H4 (cell line): Measurements from ENCODE around the gene GLUL. TPM values are rescaled to one million over a fixed set of nuclear protein-coding genes. Genes with fewer than 3 reads are reported as not detected.

Experiments used
- DNase-seq: peaks from one replicate; pipeline ENCODE4 v3.0.0-alpha.2; 2015; ENCODE audit warnings: low spot score
- total RNA-seq: library from RNA; depleted of rRNA; stranded (reverse); fragments of >200 nt; shearing (Covaris generic); gene quantifications from 2 replicates; pipeline ENCODE4 v1.2.3, GENCODE V29; 2014; rRNA removed

The GLUL gene
- total RNA-seq, result 22.0 and 24.9 TPM in 2 replicates

DNA sequence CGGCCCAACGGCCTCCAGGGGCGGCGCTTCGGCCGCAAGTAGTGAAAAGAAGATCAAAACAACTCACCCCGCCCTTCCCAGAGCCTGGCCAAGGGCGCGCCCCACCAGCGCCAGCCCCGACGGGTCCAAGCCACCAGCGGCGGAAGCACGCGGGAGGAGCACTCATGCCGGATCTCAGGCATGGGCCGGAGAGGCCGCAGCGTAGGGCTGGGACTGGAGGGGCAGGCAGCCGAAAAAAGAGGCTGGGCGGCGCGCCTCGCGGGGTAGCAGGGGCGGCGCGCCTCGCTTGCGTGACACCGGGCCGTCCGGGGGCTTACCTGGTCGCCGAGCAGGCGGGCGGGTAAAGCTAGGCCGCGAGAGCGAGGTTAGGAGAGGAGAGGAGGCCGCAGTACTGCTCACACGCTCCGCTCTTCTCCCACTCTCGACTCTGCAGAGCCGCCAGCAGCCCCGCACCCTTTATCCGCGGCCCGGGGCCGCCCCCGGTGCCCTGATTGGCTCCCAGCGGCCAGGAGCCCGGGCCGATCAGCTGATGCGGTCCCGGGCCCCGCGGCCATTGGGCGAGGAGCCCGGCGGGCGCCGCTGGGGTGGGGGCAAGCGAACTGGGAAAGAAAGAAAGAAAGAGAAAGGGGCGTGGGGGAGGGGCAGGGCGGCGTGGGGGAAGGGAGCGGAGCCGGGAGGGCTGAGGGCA, at the start of gene GLUL:
Gene GLUL (minus strand): TSS at position 429 of the 688 bp plus-strand sequence. CDS start 3,053 bp downstream, outside the sequence.
- peak; percentile 13 for DNase-seq

DNA sequence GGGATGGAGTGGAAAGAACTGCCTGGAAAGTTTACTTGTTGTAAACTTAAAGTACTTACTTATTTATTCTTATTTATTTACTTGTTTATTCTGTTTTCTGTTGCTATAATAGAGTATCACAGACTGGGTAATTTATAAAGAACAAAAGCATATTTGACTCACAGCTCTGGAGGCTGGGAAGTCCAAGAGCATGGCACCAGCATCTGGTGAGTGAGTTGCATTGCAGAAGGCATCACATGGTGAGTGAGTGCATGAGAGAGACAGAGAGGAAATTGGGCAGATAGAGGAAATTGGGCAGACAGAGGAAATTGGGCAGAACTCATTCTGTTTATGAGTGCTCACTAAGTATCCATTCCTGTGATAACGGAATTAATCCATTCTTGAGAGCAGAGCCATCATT, 46.7 kb upstream of the GLUL start:
- DNase-seq, result no peak

DNA sequence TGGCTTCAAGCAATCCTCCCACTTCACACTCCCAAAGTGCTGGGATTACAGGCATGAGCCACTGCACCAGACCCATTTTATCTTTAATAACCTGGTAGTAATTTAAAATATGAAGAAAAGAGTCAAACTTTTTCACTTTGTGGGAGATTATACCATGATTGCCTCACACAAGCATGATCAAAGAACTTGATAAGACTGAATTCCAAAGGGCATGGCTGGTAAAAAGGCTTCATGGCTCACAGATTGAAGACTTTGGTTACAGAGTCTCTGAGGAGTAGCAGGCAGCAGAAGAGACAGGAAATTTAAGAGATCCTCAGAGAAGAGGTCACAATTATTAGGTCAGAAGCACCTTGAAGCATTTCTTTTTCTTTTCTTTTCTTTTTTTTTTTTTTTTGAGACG, 42.0 kb upstream of the GLUL start:
- no peak for DNase-seq

DNA sequence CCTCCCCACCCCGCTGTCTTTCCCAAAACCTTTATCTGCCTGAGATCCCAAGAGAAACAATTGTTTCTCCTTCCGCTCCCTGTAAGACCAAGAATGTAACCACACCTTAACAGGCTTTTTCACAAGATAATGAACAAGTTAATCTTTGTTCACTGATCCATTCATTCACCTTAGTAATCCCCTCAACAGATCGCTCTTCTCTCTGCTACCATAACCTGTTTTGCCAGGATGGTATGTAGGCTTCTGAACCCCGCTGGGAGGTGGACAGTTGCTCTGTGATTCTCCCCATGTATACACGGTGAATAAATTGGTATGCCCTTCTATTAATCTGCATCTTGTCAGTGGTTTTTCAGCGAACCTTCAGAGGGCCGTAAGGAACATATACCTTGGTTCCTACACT, 39.7 kb upstream of the GLUL start:
- no peak for DNase-seq

DNA sequence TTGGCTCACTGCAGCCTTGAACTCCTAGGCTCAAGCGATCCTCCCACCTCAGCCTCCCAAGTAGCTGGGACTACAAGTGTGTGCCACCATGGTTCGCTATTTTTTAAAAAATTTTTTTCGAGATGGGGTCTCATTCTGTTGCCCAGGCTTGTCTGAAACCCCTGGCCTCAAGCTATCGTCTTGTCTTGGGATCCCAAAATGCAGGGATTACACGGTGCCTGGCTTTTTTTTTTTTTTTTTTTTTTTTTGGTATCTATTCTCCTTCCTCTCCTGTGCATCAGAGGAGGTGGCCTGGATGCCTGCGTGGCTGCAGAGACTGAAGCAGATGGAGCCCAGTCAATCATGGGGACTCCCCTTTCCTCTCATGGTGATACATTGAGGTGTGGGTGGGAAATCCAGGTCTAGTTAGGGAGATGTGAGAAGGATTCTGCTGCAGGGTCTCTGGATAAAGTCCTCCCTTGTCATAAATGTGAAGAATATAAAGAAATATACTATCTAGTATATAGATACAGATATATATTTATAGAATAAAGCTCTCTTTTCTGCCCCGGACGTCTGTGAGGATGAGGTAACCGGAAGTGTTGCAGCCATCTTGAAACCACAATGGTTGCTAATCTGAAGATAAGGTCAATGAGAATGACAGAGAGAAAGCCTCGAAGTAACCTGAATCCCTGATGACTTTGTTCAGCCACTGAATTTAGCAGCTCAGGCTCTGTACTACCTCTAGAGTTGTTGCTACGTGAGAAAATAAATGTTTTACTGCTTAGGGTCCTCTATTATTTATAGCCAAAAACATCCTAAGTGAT, 38.9 kb upstream of the GLUL start:
- DNase-seq, result peak; percentile 52

DNA sequence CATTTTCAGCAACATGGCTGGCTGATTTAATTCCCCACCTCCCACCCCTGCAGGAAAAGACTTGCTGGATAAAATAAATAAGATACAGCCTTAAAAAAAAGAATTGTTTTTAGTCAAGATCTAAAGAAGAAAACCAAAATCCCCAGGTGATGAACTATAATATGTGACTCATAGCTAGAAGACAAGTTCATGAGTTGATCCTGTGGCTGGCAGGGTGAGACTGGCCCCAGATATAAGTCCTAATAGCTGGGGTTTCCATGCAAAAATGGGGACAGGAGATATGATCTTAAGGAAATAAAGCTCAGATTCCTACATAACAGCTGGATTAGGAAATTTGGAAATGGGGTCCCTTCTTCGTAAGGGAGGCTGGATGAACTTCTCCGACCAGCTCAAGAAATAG, 36.5 kb upstream of the GLUL start:
- no peak for DNase-seq

DNA sequence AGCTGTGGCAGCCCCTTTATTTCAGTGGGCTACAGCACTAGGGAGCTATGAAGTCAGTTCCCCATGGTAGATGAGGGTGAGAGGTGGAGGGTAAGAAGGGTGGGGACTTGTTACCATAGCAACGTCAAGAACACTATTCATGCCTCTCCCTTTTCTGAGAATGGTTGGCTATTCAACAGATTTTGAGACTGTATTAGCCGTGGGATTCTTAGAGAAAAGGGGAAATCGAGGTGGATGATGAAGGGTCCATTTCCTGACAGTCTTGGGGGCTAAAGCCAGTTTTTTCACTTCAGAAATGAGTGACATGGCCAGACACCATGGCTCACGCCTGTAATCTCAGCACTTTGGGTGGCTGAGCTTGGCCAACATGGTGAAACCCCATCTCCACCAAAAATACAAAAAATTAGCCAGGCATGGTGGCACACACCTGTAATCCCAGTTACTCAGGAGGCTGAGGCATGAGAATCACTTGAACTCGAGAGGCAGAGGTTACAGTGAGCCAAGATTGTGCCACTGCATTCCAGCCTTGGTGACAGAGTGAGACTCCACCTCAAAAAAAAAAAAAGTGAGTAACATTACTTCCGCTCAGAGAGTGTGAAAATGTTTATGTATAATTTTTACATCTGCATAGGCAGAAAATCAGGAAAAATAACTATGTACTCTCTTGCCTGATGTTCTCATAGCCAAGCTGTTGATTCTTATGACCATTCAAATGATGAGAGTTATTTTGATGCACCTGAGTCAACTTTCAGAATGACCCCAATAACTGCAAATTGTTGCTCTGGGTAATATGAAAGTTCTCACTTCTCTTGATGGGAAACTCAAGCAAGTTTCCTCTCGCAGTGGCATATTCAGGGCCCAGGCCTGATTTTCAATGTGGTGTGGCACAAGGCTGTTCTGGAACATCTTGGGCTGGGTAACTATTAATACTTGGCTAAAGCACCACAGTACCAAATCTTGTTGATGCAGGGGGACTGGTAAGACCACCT, 35.1 kb upstream of the GLUL start:
- DNase-seq, result no peak

DNA sequence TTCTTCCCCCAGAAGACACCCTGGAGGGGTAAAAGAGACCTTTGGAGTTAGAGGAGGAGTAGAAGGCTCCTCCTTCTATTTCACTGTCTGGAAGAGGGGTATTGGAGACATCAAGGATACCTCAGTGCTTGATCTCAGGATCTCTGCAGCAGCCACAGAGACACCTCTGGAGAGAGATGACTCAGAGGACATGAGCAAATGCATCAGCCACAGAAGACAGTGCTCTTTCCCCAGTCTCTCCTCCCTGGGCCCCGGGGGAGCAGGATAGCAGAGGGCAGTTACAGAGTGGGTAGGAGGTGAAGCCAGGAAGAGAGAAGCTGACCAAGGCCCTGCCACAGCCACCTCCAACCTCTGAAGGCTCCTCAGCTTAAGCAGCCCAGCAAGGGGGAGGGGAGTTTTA, 24.2 kb upstream of the GLUL start:
- DNase-seq, result no peak

DNA sequence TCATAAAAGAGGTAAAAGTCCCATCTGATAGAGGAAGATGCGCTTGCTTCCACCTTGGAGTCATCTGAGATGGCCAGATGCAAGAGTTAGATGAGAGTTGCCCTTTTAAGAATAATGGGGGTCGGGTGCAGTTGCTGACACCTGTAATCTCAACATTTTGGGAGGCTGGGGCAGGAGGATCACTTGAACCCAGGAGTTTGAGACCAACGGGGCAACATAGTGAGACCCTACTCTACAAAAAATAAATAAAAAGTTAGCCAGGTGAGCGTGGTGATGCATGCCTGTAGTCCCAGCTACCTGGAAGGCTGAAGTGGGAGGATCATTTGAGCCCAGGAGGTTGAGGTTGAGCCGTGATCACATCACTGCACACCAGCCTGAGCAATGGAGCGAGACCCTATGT, 22.4 kb upstream of the GLUL start:
- DNase-seq, result no peak

DNA sequence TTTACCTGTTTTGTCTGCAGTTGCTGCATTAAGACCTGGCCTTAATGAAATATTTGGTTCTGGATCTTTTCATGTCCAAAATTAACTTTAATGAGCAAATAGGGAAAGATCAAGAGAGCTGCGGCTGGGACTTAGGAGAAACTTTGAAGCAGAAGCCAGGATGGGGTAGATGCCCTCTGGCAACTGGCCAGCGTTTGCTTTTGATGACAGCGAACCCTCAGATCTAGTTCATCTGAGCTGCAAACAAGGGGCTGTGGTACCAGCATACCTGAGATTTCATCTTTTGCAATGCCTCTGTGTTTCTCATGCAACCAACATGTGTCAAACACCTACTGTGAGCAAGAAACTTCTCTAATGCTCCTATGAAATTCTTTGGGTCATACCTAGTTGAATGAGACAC, 21.9 kb upstream of the GLUL start:
- DNase-seq, result no peak

DNA sequence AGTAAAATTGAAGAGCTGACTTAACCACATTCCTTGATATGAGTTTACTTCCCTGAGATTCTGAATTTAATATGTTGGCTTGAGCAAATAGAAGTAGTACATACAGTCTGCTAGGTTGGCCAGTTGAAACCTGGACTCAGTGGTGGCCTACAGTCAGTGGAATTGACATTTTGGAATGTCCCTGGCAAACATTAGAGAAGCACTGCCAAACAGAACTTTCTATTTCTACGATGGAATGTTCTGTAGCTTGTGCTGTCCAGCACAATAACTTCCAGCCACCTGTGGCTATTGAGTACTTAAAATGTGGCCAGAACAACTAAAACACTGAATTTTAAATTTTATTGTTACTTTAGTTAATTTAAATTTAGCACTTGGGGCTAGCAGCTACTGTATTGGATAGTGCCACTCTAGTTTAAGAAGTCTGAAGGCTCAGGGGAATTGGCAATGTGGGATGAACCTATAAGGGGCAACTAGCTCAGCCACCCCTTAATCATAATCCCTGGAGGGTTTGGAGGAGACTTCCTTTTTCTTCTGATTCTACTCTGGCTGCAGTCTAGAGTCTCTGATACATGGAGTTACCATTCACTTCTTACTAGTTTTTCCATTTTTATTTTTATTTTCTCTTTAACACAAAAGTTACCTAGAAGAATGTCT, 19.2 kb upstream of the GLUL start:
- DNase-seq, result no peak

DNA sequence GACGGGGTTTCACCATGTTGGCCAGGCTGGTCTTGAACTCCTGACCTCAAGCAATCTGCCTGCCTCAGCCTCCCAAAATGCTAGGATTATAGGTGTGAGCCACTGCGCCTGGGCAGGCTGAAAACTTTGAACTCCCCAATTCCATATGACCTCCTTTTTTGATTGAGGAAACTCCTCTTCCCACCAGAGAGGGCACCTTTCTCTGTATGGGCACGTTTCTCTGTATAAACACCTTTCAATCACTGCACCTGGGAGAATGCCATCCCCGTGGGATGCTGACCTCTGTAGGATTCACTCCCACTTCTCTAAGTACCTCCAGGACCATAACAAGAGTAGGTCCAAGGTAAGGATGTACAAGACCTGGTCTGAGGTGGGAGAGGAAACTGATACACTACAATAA, 18.5 kb upstream of the GLUL start:
- no peak for DNase-seq

DNA sequence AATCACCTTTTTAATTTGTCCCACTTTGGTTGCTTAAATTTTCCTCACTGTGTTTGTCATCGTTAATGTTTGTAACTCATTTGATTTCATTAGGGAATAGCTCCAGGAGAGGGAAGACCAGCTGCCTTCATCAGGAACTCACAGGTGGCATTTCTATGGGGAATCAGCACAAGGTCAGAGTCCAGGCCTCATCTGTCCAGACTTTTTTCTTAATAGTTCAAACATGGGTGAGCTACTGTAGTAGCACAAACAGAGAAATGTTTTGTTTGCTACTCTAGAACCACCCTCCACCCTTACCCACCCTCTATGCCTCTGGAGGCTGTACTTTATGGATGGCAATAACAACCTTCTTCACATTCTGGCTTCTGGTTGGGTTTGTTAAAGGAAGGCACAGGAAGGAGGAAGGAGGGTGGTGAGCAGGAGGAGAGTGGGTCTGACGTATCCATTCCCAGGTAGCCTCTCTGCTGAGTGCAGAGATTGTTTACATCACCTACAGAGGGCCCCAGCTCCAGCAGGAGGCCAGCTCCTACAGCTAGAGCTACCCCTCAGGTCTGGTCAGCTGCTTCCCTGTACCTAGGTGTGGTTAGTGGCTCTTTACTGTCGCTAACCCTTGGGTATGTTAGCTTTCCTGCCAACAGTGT, 17.0 kb upstream of the GLUL start:
- no peak for DNase-seq

DNA sequence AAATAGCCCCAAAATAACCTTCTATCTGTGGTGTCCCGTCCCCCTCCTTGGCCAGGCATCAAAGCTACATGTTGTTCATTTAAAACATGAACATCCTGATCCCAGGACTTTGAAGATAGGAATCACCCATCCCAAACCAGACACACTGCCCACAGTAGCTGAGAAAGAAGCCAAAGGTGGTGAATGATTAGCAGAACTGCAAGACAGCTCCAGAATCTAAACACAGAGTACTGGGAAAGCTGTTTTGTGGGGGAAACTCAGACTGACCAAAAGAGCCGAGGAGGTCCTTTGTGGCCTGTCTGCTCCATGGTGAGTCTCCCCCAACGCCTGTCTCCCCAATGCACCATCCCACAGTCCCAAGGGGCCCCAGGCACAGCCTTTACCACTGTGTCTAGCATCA, 16.1 kb upstream of the GLUL start:
- DNase-seq, result no peak

DNA sequence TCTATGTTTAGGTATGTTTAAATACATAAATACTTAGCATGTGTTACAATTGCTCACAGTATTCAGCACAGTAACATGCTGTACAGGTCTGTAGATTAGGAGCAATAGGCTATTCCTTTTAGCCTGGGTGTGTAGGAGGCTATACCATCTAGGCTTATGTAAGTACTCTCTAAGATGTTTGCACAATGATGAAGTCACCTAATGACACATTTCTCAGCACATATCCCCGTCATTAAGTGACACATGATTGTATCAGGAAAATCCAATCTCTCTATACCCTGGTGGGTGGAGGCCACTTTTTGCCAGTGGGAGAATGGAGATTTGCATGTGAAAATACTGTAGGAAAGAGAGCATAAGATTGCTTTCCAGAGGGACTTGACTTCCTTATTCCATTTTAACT, 14.4 kb upstream of the GLUL start:
- DNase-seq, result no peak

DNA sequence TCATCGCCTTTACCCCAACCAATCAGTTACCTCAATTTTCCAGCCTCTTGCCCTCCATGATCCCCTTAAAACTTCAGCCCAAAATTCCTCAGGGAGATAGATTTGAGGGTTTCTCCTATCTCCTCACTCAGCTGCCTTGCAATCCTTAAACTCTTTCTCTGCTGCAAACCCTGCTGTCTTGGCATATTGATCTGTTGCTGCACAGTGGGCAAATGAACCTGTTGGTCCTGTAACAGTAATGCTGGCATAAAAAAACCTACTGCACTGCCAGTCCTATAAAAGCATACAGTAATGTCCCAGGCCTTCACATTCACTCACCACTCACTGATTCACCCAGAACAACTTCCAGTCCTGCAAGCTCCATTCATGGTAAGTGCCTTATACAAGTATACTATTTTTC, 14.0 kb upstream of the GLUL start:
- DNase-seq, result no peak

DNA sequence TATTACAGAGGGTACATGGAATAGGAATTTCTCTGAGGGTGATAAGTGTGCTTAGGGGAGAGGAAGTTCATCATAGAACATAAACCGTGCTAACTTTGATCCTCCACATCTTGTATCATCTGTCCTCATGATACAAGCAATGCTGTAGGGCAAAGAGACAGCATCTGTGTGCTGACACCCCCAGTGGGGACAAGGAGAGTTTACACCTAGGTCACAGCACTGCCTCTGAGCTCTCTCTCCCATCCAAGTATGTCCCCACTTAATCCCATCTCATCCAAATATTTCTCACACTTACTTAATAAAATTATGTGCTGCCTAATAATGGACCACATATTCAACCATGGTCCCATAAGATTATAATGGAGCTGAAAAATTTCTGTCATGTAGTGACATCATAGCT, 13.2 kb upstream of the GLUL start:
- DNase-seq, result no peak

DNA sequence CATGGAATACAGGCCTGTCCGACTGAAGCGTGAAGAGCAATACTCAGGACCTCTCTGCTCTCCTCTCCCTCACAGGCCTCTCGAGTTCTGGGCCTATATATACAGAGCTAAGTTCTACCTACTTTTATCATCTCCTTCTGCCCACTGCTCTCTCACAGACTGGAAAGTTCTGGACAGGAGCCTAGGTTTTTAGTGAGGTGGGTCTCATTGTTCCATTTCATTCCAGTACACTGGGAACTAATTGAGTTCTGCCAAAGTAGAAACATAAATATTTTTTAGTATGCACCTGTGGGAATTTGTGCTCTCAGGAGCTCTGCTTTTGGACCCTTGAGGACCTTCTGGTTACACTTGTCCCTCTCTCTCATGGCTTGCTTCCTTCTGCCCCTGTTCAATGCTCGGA, 9.0 kb upstream of the GLUL start, which contains the start of gene TEDDM1:
Gene TEDDM1 (minus strand): TSS at position 101 of the 400 bp plus-strand sequence. CDS start 182 bp downstream, outside the sequence.
- no peak for DNase-seq

DNA sequence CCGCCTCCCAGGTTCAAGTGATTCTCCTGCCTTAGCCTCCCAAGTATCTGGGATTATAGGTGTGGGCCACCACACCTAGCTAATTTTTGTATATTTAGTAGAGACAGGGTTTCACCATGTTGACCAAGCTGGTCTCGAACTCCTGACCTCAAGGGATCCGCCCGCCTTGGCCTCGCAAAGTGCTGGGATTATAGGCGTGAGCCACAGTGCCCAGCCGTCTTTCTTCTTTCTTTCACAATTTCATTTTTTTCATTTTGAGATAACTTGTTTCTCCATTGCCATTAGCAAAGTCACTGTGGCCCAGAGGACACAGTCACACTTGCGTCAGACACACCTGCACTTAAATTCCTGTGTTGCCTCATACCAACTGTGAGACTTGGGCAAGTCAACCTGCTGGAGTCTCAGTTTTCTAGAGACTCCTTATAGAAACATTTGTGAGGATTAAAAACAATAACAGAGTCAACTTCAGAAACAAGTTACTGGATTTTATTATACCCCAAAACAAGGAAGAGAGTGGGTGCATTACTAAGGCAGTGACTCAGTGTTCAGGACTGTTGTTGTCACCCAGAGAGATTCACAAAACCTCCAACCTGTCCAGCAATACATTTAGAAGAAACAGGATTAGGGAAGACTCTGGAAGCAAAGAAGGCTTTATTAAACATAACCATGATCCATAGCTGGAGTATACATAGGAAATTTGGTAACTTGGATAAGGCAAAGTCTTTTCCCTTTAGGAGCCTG, 6.2 kb upstream of the GLUL start:
- no peak for DNase-seq

DNA sequence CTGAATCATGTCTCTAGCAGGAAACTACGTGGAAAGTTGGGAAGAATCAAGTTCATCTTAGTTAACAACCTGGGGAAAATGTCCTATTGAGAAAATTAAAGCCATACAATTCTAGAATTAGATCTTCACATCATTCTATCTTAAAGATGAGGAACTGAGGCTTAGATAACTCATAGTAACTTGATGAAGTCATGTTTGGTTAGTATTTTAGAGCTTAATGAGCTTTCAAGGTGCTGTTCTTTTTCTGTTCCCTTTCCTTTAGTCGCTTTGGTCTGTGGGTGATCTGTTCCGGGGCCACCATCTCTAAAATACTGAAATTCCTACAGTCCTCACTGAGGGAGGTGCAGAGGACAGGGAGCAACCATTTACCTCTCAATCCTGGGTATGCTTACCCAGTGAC, 4.3 kb upstream of the GLUL start:
- no peak for DNase-seq
